ENCODE results near the gene USP51. TPM values are rescaled to one million over a fixed set of nuclear protein-coding genes. Genes with fewer than 3 reads are reported as not detected.
A peak's percentile ranks its signal among the peaks of the same experiment; 100 is the strongest.
"Not testable (repeated sequence)": the region's sequence is repeated elsewhere in the genome, so short reads cannot be mapped to it uniquely, and the experiment has no call there.

Gene USP51
- total RNA-seq, 1 donor from 2014 or later: 2.7 TPM

DNA sequence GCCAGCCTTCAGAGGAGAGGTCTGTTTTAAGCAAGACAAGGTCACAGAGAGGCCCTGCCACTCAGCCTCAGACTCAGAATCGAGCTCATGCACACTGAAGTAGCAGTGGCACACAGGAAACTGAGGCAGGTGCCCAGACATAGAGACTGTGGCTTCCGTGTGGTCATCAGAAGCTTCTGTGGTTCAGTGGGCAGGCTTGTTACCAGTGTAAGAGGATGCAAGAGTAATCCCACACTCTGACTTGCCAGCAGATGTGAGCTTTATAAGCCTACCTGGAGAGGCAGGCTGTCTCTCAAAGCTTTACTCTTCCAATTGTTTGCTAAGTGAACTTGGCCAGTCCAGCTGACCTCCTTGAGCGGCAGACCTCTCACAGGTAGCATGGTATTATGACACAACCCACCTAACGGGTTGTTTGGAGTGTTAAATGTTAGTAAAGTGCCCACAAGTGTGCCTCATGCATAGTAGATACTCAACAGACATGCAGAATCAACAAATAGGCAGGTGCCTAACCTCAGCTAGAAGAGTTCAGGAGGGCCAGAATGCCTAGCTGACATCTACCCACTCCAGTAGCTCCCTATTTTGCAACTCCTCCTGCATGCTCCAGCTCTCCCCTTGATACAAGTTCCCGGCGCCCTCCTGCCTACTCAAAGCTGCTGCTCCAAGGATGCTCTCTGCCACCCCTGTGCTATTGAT lies 23.5 kb upstream of the USP51 start:
- H3K4me1 Mint-ChIP-seq (ENCODE audit: low read depth, unreplicated experiment); H3K27me3 Mint-ChIP-seq (ENCODE audit: unreplicated experiment); H3K4me3 Mint-ChIP-seq (ENCODE audit: unreplicated experiment); H3K36me3 Mint-ChIP-seq (ENCODE audit: unreplicated experiment); H3K27ac Mint-ChIP-seq (ENCODE audit: unreplicated experiment); H3K9me3 Mint-ChIP-seq (ENCODE audit: unreplicated experiment); DNase-seq: not testable (repeated sequence)

DNA sequence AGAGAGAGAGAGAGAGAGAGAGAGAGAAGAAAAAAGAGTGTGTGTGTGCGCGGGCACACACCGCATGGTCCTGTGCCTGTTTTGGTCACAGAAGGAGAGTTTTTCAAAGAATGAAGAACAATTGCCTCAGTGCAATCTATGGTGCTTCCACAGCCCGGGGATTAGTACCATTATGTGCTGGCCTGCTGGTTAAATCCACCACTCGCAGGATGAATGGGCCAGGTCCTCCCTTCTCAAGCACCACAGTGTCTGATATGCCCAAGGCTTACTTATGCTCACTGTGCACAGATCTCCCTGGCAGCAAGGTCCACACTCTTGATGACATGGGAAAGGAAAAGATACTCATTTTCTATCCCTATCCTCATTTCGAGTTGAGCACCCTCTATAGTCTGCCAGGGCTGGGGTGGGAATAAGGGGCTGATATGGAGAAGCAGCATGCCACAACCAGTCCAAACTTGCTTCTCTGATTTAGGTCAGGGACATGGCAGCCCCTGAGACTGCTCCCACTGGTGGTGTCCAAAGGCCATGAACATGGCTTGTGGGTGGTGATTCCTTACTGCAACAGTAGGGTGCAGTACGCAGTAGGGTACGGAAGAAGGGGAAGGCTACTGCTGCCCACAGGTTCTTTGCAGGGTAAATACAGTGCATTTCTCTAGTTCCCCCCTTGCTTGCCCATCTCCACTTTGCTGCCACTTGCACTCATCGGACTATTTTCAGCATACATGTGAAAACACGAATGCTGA lies 18.9 kb upstream of the USP51 start:
- H3K4me1 Mint-ChIP-seq (ENCODE audit: low read depth, unreplicated experiment); DNase-seq; H3K9me3 Mint-ChIP-seq (ENCODE audit: unreplicated experiment); H3K27ac Mint-ChIP-seq (ENCODE audit: unreplicated experiment); H3K27me3 Mint-ChIP-seq (ENCODE audit: unreplicated experiment); H3K36me3 Mint-ChIP-seq (ENCODE audit: unreplicated experiment); H3K4me3 Mint-ChIP-seq (ENCODE audit: unreplicated experiment): not testable (repeated sequence)

DNA sequence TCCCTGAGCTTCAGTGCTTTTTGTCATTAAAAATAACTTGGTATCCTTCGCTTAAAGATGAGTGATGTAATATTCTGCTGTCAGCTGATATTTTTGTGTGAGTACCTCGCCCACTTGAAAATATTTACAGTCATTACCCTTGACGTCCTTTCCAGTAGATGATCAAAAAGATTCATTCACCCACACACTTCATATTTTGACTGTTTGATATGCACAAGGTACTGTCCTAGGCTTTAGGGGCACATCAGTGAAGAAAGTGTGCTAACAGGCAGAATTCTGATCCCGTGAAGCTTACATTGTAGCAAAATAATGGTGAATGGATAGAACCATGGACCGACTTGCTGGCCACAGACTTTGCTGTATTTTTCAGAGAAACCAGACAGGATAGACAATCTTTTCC lies 18.1 kb upstream of the USP51 start:
- H3K27ac Mint-ChIP-seq (ENCODE audit: unreplicated experiment); H3K9me3 Mint-ChIP-seq (ENCODE audit: unreplicated experiment); H3K27me3 Mint-ChIP-seq (ENCODE audit: unreplicated experiment); H3K4me1 Mint-ChIP-seq (ENCODE audit: low read depth, unreplicated experiment); H3K36me3 Mint-ChIP-seq (ENCODE audit: unreplicated experiment); H3K4me3 Mint-ChIP-seq (ENCODE audit: unreplicated experiment); DNase-seq: not testable (repeated sequence)

DNA sequence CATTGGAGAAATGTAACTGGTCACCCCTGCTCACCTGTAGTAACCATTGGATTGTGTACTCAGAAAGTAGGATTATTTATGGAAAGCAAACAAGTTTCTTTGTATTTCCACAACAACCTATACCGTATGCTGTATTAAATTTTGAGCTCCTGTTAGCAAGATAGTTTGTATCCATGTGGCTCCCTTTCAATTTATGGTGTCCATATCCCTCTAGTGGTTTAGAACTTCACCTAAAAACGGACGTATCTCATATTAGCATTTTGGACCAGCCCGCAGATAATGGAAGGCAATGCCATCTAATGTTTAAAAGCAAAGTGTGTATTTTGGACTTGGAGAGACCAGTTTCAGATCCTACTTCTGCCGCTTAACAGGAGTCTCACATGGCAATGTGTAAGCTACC lies 17.4 kb upstream of the USP51 start:
- H3K4me3 Mint-ChIP-seq (ENCODE audit: unreplicated experiment); H3K36me3 Mint-ChIP-seq (ENCODE audit: unreplicated experiment); H3K9me3 Mint-ChIP-seq (ENCODE audit: unreplicated experiment); DNase-seq; H3K27me3 Mint-ChIP-seq (ENCODE audit: unreplicated experiment); H3K27ac Mint-ChIP-seq (ENCODE audit: unreplicated experiment); H3K4me1 Mint-ChIP-seq (ENCODE audit: low read depth, unreplicated experiment): not testable (repeated sequence)

DNA sequence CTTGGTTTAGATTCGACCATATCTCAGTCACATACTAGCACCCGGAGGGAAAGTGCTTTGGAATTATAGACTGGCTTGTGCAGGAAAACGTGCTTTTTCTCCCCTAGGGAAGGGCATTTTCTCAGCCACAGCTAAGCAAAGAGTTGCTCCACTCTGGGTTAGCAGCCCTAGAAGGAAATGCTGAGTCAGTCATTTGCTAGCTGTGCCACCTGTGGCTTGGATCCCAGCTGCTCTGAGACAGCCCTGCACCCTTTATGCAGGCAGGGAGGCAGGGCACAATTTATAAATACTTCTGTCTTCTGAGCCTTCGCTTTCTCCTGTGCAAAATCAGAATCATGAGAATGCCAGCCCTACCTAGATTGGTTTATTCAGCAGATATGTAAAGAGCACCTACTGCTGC lies 1.3 kb upstream of the USP51 start:
- Mint-ChIP-seq H3K4me3 (ENCODE audit: unreplicated experiment) (peak overlapping the region; percentile 55), H3K36me3 (ENCODE audit: unreplicated experiment) (no peaks in the 10 kb centered on the region), H3K27ac (ENCODE audit: unreplicated experiment) (no peak overlapping the region), H3K4me1 (ENCODE audit: low read depth, unreplicated experiment) (peaks cover 3% of the 10 kb centered on the region), H3K9me3 (ENCODE audit: unreplicated experiment) (peaks cover 3% of the 10 kb centered on the region), H3K27me3 (ENCODE audit: unreplicated experiment) (peaks cover 5% of the 10 kb centered on the region)
- DNase-seq: no peak
- TF ChIP-seq, protein P1, sequence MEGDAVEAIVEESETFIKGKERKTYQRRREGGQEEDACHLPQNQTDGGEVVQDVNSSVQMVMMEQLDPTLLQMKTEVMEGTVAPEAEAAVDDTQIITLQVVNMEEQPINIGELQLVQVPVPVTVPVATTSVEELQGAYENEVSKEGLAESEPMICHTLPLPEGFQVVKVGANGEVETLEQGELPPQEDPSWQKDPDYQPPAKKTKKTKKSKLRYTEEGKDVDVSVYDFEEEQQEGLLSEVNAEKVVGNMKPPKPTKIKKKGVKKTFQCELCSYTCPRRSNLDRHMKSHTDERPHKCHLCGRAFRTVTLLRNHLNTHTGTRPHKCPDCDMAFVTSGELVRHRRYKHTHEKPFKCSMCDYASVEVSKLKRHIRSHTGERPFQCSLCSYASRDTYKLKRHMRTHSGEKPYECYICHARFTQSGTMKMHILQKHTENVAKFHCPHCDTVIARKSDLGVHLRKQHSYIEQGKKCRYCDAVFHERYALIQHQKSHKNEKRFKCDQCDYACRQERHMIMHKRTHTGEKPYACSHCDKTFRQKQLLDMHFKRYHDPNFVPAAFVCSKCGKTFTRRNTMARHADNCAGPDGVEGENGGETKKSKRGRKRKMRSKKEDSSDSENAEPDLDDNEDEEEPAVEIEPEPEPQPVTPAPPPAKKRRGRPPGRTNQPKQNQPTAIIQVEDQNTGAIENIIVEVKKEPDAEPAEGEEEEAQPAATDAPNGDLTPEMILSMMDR (IDR thresholded peaks at IDR 0.05; ENCODE audit: partially characterized antibody, unreplicated experiment): no peak

DNA sequence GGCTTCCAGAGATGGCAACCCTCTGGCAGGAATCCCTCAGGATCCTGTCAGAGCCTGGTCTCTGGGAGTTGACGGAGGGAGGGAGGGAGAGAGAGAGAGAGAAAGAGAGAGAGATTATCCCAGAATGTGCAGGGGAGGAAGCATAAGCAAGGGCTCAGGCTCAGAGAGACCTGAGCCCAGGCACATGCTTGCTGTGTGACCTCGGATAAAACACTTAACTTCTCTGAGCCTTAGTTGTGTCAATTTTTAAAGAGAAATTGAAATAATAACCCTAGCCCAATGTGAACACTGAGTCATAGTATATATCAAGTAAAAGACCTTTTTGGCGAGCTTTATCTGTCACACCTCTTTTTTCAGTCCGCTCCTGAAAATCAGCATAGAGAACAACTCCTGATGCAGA lies 473 bp upstream of the USP51 start:
- Mint-ChIP-seq H3K9me3 (ENCODE audit: unreplicated experiment) (peaks cover 3% of the 10 kb centered on the region), H3K27ac (ENCODE audit: unreplicated experiment) (no peak overlapping the region), H3K4me1 (ENCODE audit: low read depth, unreplicated experiment) (peaks cover 3% of the 10 kb centered on the region), H3K27me3 (ENCODE audit: unreplicated experiment) (peaks cover 5% of the 10 kb centered on the region), H3K36me3 (ENCODE audit: unreplicated experiment) (no peaks in the 10 kb centered on the region), H3K4me3 (ENCODE audit: unreplicated experiment) (peak overlapping the region; percentile 93)
- no peak for DNase-seq
- TF ChIP-seq, protein P1 (IDR thresholded peaks at IDR 0.05; ENCODE audit: partially characterized antibody, unreplicated experiment): no peak
